ENCODE data around the gene ALKBH2.

ALKBH2 gene

GRCh38 chr12:109113661-109114321 is 20.5 kb upstream of the ALKBH2 start:
- no peak for DNase-seq (ENCODE audit: extremely low read depth, low read depth)
- TF ChIP-seq CTCF (IDR thresholded peaks at IDR 0.05; ENCODE audit: low read depth, low read length) = no peak

- DNase-seq (ENCODE audit: extremely low read depth, low read depth) = no peak
- no peak for TF ChIP-seq CTCF (IDR thresholded peaks at IDR 0.05; ENCODE audit: low read depth, low read length)
Measured at GRCh38 chr12:109112720-109113465, 19.6 kb upstream of the ALKBH2 start.

GRCh38 chr12:109110988-109111495 is 17.8 kb upstream of the ALKBH2 start:
- peak; percentile 59 for DNase-seq (ENCODE audit: extremely low read depth, low read depth)
- no peak for TF ChIP-seq CTCF (IDR thresholded peaks at IDR 0.05; ENCODE audit: low read depth, low read length)

GRCh38 chr12:109109746-109110350 is 16.6 kb upstream of the ALKBH2 start:
- TF ChIP-seq CTCF (IDR thresholded peaks at IDR 0.05; ENCODE audit: low read depth, low read length) = no peak
- DNase-seq (ENCODE audit: extremely low read depth, low read depth) = no peak

GRCh38 chr12:109105176-109105575 is 11.9 kb upstream of the ALKBH2 start:
- no peak for DNase-seq (ENCODE audit: extremely low read depth, low read depth)
- no peak for TF ChIP-seq CTCF (IDR thresholded peaks at IDR 0.05; ENCODE audit: low read depth, low read length)

GRCh38 chr12:109102491-109102890 is 9.2 kb upstream of the ALKBH2 start:
- DNase-seq (ENCODE audit: extremely low read depth, low read depth) = no peak
- no peak for TF ChIP-seq CTCF (IDR thresholded peaks at IDR 0.05; ENCODE audit: low read depth, low read length)

- no peak for DNase-seq (ENCODE audit: extremely low read depth, low read depth)
- TF ChIP-seq CTCF (IDR thresholded peaks at IDR 0.05; ENCODE audit: low read depth, low read length) = no peak
Measured at GRCh38 chr12:109100741-109101140, 7.5 kb upstream of the ALKBH2 start.

Data from AG09319 (cell line).